ENCODE measurements around the gene MX2.

- no peak for TF ChIP-seq CTCF (conservative IDR thresholded peaks at IDR 0.05 in 1 of 2, IDR thresholded peaks at IDR 0.05 in 1 of 2; ENCODE audit: low read depth in 1 of 2, low read length in 2 of 2)
- no peak for TF ChIP-seq EZH2 (IDR thresholded peaks at IDR 0.05; ENCODE audit: low read length, missing control alignments)
Measured at GRCh38 chr21:41346758-41347157, 15.1 kb upstream of the MX2 start.

Measured in fibroblast of lung (primary cell).